Caki2 (cell line): ENCODE measurements around the gene KRT8. TPM values are rescaled to one million over a fixed set of nuclear protein-coding genes. Genes with fewer than 3 reads are reported as not detected.
"Not testable (repeated sequence)": the region's sequence is repeated elsewhere in the genome, so short reads cannot be mapped to it uniquely, and the experiment has no call there.

Experiments used
- DNase-seq: peaks from one replicate; pipeline ENCODE4 v3.0.0-alpha.2; 2015; ENCODE audit warnings: low read depth
- in situ Hi-C: cut with HindIII; loops from 2 replicates; pipeline ENCODE4 v1.10.0; 2016; ENCODE audit warnings: low sequenced_read_pairs, low pct_unique_long_range_greater_than_20kb, mixed read lengths
- total RNA-seq: library from RNA; depleted of rRNA; stranded (reverse); fragments of >200 nt; shearing (Covaris generic); gene quantifications from 2 replicates; pipeline ENCODE4 v1.2.3, GENCODE V29; 2014; ENCODE audit warnings: low replicate concordance; rRNA removed

The KRT8 gene
- total RNA-seq: 1,565 and 1,569 TPM in 2 replicates

DNA sequence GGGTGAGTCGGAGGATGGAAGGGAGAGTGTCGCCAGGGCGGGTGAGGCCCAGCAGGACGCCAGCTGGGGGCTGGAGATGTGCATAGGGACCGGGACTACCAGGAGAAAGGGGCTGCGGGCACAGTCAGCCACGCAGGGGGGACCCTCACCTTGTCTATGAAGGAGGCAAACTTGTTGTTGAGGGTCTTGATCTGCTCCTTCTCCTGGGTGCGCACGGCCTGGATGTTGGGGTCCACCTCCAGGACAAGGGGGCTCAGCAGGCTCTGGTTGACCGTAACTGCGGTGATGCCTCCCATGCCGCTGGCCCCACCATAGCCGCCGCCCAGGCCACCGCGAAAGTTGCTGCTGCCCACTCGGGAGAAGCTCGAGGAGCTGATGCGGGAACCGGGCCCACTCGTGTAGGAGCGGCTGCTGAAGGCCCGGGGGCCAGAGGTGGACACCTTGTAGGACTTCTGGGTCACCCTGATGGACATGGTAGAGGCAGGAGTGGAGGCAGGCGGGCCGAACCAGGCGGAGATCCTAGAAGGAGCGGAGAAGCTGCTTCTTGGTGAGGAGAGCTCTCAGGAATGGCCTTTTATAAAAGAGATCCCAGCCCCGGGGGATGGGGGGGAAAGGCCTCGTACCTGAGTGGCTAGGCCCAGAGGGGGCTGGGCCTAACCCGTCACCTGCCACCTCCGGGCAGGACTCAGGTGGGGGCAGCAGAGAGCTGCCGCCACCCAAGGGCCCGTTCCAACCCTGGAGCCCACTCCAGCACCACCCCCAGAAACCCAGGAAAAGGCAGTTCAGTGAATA, at the start of gene KRT8:
Gene KRT8, minus strand, starts transcription at position 568 of the 792 bp plus-strand sequence. Its CDS starts 95 bp downstream, at position 473.
- peak; percentile 98 for DNase-seq
- in situ Hi-C loops: not testable (repeated sequence)

DNA sequence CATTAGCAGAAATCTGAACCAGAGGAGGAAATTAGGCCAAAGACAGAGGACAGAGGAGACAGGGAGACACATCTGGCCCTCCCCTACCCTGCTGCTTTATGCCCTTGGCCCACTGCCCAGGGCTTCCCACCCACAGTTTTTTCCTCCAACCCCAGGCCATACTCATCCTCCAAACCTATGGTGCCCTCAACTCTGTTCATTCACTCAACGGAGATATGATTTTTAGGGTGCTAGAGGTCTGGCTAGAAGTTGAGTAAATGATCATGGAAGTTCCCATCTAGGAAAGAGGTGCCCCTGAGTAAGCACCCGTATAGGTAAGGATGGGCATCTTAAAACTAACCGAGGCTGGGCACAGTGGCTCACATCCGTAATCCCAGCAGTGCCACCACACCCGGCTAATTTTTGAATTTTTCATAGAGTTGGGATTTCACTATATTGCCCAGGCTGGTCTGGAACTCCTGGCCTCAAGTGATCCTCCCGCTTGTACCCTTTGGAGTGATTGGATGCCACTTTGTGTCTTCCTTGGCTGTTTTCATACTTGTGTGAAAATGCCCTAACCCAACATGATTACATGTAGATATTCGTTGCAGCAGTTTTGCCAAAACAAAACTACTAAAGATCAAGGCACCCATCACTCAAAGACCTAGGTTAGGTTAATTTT, 48.4 kb upstream of the KRT8 start:
- no peak for DNase-seq
- in situ Hi-C loops: no loop called here

DNA sequence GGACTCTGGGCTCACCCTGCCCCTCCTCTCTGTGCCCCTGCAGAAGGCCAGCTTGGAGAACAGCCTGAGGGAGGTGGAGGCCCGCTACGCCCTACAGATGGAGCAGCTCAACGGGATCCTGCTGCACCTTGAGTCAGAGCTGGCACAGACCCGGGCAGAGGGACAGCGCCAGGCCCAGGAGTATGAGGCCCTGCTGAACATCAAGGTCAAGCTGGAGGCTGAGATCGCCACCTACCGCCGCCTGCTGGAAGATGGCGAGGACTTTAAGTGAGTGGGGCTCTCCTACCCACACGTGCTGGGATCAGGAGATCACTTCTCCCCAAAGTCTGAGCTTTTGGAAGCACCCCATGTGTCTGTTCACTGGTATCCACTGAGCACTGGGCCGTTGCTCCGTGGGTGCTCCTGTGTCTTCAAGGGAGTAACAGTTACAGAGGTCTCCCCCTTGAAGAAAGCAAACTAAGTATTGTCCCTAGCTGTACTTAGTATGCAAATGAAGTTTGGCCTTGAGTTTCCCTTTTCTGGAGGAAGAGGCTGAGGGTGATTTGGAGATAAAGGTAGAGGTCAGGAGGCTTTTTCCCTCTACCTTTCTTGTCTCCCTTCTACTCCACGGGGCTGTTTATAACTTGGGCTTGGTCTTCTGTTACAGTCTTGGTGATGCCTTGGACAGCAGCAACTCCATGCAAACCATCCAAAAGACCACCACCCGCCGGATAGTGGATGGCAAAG, 47.4 kb upstream of the KRT8 start:
- no peak for DNase-seq
- in situ Hi-C loops: no loop called here

DNA sequence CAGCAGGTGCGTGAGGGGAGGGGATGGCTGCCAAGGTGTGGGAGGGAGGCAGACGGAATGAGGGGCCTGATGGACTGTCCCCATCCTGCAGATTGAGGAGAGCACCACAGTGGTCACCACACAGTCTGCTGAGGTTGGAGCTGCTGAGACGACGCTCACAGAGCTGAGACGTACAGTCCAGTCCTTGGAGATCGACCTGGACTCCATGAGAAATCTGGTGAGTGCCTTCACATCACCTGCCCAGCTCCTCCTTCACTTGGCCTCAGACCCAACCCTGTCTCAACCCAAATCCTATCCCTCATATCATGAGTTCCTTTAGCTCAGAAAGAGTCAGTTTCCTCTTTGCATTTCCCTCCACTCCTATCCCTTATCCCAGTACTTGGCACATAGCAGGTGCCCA, 46.8 kb upstream of the KRT8 start:
- no peak for DNase-seq
- in situ Hi-C loops: no loop called here

DNA sequence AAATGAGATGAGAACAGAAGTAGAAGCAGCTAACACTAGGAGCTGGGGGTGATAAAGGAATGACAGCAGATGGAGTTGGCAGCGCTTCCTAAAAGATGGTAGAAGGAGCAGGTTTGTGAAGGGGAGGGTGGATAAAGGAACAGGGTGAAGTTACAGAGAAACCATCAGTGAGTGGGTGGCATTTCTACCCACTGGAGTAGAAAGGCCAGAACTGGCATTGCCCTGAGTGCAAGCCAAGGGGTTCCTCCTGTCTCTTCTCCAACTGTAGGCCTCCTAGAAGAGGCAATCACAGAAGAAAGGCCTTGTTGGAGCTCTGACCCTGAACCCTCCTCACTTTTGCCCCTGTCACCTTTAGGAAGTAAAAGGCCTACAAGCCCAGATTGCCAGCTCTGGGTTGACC, 46.2 kb upstream of the KRT8 start:
- in situ Hi-C loops: no loop called here
- no peak for DNase-seq

DNA sequence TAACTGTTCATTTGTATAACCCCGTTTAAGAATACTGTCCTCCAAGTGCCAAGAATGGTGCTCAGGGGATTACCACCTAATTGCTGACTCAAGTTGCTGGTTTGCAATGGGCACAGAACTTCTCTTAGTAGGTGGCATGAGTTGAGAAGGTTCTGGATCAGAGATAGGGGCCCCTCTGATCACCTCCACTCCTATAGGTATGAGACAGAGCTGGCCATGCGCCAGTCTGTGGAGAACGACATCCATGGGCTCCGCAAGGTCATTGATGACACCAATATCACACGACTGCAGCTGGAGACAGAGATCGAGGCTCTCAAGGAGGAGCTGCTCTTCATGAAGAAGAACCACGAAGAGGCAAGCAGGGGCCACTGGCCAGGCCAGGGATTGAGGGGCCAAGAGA, 45.7 kb upstream of the KRT8 start:
- in situ Hi-C loops: no loop called here
- no peak for DNase-seq

DNA sequence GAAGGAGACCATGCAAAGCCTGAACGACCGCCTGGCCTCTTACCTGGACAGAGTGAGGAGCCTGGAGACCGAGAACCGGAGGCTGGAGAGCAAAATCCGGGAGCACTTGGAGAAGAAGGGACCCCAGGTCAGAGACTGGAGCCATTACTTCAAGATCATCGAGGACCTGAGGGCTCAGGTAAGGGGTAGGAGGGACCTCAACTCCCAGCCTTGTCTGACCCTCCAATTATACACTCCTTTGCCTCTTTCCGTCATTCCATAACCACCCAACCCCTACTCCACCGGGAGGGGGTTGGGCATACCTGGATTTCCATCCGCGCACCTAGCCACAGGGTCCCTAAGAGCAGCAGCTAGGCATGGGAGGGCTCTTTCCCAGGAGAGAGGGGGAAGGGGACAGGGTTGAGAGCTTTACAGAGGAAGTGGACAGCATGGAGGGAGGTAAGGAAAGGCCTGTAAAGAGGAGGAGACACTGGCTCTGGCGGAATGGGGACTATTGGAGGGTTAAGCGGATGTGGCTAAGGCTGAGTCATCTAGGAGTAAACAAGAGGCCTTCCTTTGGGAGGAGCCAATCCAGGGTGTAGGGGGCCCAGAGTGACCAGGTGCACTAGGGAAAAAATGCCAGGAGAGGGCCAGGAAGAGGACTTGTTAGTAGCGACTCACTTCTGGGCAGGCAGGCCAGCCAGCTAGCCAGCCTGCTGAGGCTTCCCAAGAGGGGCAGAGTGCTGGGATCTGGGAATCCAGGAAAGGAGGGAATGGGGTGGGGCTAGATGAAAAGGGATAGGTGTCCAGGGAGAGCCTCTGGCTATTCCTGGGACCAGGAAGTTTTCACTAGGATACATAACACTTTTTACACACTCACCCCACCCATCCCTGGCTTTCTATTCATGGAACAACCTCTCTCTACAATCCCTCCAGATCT, 44.8 kb upstream of the KRT8 start:
- in situ Hi-C loops: no loop called here
- peak; percentile 95 for DNase-seq

DNA sequence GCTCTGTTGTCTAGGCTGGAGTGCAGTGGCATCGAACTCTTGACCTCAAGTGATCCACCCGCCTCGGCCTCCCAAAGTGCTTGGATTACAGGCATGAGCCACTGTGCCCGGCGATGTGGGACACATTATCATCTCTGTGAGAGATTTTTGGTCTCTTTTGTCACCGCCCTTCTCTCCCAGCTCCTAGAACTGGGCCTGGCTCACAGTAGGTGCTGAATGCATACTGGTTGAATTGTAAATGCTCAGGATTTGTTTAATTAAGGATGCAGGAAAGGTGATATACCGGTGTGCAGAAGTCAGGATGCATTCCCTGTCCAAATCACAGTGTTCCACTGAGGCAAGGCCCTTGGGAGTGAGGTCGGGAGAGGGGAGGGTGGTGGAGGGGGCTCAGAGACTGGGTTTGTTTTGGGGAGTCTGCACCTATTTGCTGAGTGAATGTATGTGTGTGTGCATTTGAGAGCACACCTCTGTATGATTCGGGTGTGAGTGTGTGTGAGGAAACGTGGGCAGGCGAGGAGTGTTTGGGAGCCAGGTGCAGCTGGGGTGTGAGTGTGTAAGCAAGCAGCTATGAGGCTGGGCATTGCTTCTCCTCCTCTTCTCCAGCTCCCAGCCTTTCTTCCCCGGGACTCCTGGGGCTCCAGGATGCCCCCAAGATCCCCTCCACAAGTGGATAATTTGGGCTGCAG, 43.0 kb upstream of the KRT8 start:
- in situ Hi-C loops: no loop called here
- DNase-seq: no peak

DNA sequence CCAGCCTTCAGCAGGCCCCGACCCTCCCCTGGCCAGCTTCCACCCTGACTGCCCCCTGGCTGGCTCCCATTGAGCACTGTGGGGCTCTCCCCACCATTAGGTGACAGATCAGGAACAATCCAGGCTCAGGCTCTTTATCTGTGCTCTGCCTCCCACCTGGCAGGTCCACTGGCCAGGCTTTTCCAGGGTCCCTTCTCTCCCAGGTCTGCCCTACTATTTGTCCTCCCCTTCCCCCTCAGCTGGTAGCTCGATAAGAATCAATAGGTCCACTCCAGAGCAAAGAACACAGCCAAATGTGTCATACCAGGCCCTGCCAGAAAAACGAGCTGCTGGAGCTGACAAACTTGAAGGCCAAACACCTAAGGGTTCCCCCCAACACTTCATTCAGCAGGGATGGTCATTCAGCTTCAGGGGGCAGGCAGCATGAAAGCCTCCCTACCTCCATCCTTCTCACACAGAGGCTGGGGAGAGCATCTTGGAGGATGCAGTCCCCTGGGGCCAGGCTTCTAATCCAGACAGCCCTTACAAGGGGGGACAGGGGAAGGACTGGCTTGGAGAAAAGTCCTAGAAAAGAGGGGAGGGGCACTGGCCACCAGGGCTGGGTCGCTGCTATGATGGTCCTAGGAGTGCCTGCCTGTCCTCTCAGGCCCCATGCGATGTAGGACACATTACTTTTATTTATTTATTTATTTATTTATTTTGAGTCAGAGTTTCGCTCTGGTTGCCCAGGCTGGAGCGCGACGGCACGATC, 42.1 kb upstream of the KRT8 start:
- DNase-seq: no peak
- in situ Hi-C loops: no loop called here

DNA sequence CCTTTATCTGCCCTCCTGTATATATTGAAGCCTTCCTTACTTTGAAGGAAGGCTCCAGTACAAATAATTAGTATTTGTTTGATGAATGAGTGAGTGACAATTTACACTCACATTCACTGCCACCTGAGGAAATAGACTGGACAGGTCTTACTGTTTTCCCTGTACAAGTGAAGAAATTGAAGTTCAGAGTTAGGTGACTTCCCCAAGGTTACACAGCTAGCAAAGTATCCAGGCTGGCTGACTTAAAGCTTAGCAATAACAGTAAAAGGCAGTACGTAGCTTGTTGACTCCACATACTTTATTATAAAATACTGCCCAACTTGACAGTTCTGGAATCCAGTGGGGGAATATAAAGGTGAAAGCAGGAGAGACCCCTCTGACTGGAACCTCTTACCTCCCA, 41.5 kb upstream of the KRT8 start:
- DNase-seq: no peak
- in situ Hi-C loops: no loop called here

DNA sequence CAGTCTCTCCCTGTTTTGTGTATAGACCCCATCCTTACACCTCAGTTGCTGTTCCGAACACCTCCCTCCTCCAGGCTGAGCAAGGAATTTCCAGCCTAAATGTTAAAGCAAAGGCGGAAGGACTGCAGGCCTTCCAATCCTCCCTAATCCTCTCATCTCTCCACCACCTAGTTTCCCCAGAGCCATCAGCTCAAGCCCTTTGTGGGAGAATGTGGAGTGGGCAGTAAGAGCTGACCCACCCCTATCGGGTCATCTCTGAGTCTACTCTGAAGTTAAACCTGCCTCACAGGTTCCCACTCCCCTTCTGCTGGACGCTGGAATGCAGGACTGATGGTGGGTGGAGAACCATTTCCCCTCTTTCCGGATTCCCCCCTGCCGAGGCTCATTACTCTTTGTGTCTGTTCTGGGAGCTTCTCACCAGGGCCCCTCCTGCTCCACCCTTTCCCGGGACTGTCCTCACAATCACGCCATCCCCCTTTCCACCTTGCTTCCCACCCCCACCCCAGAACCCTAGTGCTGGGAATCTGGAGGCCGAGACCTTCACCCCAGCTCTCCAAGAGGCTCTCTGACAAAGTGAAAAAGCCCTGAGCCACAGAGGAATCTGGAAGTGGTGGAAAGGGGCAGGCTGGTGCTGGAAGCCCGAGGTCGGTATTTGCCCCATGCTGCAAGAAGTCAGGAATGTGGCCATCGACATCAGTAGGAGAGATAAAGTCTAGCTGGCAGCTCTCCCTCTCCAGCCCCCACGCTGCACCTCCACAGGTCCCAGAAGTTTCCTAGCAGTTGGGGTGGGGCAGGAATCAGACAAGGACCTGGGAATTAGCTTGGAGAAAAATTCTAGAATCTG, 40.7 kb upstream of the KRT8 start:
- in situ Hi-C loops: no loop called here
- DNase-seq: peak; percentile 63

DNA sequence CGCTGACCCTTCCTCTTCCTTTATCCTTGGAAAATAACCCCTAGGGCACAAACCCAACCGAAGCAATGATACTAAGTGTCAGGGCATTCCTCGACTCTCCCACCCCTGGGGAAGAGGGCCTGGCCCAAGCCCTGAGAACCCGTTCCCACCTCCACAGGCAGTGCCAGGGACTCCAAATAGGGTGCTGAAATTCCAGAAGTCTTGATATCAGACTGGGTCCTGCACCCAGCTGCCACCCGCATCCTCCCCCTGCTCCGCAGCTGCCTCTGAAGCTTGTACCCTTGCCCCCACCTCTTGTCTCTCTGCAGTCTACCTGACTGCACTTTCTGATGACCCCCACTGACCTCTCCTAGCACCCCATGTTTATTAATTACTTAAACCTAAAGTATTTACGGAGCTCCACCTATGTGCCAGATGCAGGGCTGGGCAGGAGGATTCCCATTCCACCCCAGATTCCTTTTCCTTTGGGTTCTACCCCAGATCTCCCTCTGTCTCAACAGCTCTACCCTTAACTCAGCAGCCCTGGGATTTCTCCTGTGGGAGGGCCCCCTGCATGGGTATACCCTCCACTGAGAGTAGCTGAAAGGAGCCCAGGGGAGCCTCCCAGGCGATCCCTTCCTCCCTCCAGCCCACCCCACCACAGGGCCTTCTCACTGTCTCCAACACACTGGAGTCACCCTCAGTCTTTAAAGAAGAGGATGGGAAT, 40.0 kb upstream of the KRT8 start:
- in situ Hi-C loops: no loop called here
- DNase-seq: no peak

DNA sequence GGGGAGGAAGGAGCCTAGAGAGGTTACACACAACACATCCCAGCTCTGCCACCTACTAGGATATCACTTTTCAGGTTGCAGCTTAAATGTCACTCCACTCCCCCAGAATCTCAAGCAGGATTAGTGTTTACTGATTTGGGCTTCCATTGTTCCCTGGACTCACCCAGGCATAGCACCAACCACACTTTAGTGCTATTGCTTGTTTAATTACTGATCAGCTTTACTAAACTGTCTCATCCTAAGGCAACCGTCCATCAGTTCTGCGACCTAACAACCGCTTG, 38.0 kb upstream of the KRT8 start:
- DNase-seq: no peak

DNA sequence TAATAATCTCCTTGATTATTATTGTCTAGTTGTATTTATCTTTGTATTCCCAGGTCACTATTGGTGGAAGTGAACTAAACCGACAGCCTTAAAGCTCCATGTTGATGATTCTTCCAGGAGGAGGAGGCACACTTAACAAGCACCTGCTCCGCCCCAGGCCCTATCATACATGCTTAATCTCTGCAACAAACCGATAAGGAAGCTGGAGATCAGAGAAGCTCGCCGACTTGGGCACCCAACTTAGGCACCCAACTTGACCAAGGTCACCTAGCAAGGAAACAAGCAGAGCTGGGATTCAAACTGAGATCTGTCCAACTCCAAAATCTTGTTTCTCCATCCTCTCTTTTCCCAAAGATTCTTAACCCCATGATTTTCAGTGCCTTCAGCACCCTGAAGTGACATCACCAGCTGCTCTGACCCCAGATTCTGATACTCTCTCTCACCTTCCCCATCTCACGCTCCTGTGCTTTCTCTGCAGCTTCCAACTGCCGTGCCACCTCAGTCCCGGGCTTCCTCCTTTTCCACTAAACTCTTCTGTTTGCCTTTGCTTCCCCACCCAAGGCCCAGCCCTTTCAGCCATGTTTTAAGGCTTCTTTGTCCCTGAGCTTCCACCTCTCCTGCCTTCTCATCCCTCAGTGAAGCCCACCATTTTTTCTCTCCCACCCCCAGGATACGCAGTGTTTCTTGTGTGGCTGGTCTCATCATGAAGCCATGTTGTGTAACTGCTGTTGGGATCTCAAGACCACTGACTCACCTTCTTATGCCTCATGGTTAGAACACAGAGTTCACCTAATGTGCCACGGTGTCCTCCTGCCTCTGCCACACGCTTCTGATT, 37.4 kb upstream of the KRT8 start:
- no peak for DNase-seq
- in situ Hi-C loops: no loop called here

More for the DNA sequence above, 38.0 kb upstream of the KRT8 start:
- in situ Hi-C loops: no loop called here

DNA sequence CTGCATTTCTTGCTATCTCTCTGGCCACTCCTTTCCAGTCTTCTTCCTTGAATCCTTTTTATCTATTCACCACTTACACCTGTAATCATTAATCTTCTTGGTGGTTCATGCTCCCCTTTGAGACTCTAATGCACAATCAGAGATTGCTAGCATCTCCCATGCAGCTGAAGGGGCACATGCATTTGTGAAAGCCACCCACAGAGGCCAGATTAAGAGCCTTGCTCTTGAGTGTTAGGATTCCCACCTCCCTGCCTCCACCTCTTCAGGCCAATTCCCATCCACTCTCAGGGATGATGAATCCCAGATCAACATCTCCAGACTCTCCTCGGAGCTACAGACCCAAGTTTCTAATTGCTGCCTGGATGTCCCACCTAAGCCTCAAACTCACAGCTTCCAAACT, 24.7 kb upstream of the KRT8 start:
- DNase-seq: no peak
- in situ Hi-C loops: no loop called here
